ENCODE measurements around the gene CFH.
"Not testable (repeated sequence)": the region's sequence is repeated elsewhere in the genome, so short reads cannot be mapped to it uniquely, and the experiment has no call there.

The CFH gene

DNA sequence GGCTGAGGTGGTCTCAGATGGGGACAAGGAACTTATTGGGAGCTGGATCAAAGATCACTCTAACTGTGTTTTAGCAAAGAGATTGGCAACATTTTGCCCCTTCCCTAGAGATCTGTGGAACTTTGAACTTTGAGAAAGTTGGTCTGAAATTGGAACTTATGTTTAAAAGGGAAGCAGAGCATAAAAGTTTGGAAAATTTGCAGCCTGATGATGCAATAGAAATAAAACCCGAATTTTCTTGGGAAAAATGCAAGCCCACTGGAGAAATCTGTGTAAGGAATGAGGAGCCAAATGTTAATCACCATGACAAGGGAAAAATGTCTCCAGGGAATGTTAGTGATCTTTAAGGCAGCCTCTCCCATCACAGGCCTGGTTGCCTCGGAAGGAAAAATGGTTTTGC is 17.2 kb downstream of the CFH start:
- DNase-seq (ENCODE audit: low spot score) = no peak

DNA sequence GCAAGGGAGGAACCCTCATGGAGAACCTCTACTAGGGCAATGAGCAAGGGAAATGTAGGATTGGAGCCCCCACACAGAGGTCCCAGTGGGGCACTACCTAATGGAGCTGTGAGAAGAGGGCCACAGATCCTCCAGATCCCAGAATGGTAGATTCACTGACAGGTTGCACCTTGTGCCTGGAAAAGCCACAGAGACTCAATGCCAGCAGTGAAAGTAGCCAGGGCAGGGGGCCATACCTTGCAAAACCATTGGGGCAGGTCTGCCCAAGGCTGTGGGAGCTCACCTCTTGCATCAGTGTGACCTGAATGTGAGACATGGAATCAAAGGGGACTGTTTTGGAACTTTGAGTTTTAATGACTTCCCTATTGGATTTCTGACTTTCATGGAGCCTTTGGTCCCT is 17.9 kb downstream of the CFH start:
- no peak for DNase-seq (ENCODE audit: low spot score)

DNA sequence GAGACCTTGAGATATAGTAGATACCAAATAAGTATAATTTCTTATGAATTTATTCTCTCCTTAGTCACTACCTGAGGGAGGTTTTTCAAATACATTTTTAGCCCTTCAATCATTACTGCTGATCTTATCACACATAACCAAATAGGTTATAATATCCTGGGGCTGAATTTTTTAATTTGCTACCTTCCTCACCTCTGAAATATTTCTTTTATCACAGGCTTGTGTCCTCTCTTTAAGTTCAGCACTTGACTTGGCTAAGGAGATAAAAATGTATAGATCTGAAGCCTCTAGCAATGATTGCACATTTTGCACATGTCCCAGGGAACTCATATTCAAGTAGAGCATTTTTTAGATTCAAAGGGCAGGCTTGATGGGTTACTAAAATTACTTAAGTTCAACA is 23.1 kb downstream of the CFH start:
- DNase-seq (ENCODE audit: low spot score) = no peak

DNA sequence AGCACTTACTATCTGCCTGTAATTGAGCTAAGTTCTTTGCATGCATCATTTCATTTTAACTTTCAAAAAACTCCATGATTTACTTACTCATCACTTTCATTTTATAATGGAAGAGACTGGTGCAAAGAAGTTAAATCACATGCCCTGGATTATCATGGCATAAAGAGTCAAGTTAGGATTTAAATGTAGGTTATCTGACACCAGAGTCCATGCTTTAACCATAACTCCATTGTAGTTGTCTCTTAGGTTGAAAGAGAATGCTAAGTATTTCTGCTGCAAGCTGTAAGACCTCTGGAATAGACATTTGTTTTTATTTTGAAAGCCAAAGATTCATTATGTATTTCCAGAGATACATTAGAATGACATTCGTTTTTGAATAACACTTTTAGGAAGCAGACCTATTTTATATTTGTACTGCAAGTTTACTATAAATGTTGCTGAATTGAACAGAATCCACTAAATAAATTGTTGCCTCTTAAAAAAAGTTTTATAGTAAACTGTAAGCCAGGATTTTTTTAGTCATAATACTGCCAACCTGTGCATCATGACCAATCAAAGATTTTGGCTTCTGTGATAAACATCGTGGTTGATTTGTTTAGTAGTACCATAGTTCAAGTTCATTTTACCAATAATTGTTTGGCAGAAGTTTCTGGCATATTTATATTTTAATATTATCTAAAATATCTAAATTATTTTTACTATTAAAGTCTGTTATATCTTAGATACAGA is 26.1 kb downstream of the CFH start:
- no peak for DNase-seq (ENCODE audit: low spot score)

DNA sequence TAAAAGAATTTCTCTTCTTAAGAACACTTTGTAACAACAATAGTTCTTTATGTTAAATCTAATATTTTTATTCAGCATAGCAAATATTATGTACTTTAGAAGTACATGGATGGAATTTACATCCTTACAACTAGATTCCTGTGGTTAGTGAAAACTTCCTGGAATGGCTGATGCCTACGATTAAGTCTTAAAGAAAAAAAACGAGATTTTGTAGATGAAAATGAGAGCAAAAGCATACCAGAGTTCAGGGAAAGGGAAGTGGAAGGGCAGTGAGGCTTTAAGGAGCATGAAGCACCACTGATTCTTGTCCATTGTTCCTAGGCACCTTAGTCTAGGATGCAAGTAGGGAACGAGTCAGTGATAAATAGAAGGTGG is 26.7 kb downstream of the CFH start:
- DNase-seq (ENCODE audit: low spot score) = no peak

DNA sequence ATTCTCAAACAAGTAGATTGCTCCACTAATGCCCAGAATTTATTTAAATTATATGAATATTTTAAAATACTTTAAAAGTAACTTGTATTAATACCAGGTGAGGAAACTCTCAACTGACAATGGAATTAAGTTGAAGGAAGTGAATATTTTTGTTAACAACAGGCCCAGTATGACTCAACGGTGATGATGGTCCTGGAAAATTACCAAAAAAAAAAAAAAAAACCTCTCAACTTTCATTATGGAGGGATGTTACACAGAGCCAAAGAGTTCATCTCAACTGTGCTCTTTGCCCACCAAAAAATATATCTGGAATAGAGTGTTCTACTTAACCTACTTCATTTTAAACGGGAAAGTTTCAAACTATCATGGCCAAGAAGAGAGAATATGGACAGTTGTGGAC is 28.3 kb downstream of the CFH start:
- DNase-seq (ENCODE audit: low spot score) = no peak

DNA sequence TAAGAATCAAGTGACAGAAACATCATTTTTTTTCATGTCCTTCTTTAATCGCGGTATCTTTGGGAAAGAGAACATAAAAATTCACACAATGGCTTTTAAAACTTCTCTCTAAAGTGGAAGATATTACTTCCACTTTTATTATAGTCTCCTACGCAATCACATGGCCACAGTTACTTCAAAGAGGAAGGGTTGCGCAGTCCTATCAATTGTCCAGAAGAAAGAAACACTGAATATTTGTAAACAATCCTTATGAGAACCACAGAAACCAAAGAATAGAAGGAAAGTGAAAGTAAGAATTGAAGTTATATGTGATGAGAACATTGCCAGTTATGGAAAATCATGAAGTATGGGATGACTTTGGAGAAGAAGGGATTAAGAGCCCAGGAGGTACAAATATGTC is 32.6 kb downstream of the CFH start:
- DNase-seq (ENCODE audit: low spot score) = no peak

DNA sequence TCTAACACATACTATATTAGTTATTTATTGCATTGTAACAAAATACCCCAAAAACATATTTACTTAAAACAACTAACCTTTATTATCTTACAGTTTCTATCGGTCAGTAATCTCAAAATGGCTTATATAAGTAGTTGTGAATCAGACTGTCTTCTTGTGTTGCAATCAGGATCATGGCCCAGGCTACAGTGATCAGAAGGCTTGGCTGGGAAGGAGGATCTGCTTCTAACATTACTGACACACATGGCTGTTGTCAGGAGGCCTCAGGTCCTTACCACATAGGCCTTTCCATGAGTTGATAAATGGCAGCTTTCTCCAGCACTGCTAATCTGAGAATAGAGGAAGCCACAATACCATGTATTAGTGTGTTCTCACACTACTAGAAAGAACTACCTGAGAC is 33.7 kb downstream of the CFH start:
- DNase-seq (ENCODE audit: low spot score) = no peak

DNA sequence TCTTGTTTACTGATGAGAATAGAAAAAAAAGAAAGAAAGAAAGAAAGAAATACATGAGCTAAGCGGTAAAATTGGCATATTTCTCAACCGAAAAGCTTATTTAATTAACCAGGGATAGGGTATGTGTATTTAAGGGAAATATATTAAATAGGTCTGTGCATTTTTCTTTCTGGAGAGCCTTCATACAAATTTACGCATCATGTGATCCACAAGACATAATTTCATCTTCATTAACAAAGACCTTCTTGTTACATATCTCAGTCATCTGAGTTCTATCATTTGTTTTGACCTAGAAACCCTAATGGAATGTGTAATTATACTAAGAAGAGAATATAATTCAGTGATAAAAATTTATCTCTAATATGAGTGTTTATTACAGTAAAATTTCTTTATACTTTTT is 37.2 kb downstream of the CFH start:
- no peak for DNase-seq (ENCODE audit: low spot score)

DNA sequence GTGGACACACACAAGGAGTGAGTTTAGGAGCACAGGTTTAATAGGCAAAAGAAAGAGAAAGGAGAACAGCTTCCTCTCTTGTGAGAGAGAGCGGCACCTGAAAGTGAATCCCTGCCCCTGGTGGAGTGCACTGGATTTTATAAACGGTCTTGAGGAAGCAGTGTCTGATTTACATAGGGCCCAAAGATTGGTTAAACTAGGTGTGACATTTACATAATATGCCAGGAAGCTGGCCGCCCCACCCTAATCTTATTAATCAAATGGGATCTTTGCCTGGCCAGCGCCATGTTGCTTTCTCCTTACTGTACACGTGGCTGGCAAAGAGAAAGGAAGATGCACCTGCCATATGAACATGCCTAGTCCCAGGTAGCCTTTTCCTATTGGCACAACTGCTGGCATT is 38.7 kb downstream of the CFH start:
- no peak for DNase-seq (ENCODE audit: low spot score)

DNA sequence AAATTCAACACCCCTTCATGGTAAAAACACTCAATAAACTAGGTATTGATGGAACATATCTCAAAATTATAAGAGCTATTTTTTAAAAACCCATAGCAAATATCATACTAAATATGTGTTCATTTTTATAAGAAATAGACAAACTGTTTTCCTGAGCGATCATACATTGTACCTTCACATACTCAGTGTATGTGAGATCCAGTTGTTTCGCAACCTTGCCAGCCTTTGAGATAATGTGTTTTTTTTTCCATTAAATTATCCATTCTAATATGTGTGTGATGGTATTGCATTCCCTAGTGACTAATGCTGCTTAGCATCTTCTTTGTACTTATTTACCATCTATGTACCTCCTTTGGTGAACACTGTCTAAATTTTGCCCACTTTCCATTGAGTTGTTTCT is 47.1 kb downstream of the CFH start:
- no peak for DNase-seq (ENCODE audit: low spot score)

DNA sequence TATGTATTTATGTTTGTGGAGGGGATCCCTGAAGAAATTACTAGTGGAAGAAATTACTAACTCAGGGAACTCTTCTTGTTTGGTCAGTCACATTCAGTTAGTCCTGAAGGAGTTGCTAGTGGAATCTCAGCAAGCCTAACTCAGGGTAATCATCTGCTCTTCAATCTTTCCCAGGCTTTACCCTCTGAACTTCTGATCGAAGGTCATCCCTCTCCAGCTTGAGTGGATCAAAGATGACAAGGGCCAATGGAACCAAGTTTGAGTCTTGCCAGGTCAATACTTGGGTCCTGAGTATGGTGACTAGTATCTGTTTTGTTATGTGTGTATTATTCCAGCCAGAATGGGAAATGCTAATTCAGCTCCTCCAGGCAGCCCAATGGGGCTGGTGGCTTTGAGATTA is 49.3 kb downstream of the CFH start:
- no peak for DNase-seq (ENCODE audit: low spot score)

DNA sequence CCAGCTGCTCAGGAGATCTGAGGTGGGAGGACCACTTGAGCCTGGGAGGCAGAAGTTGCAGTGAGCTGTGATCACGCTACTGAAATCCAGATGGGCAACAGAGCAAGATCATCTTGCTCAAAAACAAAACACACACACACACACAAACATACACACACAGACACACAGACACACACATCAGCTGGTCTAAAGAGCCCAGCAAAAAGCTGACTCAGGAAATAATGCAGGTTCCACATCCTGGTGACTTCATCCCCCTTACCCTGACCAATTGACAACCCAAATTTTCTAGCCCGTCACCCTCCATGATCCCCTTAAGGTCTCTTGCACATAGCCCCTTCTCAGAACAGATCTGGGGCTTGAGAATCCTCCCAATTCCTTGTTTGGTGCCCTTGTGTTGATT is 58.0 kb downstream of the CFH start:
- not testable (repeated sequence) for DNase-seq (ENCODE audit: low spot score)

DNA sequence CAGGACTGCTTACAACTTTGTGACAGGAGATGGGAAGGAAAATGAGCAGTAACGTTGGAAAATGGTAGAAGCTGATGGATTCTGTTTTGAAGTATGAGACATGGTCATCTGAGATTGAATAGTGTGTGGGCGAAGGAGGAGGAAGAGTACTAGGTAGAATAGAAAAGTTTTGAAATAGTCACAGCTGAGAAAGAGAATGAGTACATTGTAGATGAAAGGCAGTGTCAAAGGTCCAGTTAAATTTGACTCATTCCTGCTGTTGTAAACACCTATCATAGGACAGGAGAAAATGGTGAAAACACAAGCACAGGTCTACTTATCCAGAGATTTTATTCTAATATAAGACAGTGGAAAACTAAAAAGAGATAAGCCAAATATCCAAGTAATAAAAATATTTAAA is 66.0 kb downstream of the CFH start:
- DNase-seq (ENCODE audit: low spot score) = no peak

DNA sequence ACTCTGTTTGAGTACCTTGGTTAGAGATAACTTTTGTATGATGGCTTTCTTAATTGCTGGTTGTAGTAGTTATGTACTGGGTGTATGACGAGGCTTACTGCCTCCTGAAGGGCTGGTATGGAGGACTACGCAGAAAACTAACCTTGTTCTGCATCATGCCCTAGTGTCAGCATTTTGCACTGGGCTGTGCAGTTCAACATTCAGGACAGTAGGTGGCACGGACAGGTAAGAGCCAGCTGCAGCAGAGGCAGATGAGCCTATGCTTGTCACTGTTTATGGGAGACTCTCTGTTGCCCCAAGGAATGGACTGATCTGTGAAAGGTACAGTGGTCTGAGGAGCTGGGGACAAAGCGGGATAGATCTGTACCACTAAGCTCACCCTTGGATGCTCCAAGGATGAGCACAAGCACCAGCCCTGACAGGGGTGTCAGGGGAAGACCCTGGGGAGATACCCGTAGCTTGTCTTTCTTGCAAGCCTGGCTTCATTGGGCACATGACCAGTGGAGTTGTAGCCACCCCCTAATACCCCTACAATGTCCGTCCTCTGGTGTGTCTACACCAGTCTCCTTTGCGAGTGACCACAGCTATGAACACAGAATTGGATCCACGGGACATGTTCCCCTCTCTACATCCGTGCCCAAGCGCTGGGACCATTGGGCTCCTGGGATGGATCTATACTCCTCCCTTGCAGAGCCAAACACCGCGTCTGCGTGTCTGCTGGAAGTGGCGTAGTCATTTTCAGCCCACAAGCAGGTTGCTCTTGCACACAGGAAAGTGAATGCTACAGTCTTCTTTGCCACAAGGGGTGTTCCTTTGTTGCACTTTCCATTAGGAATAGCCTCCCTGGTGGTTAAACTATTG is 71.7 kb downstream of the CFH start:
- no peak for DNase-seq (ENCODE audit: low spot score)

DNA sequence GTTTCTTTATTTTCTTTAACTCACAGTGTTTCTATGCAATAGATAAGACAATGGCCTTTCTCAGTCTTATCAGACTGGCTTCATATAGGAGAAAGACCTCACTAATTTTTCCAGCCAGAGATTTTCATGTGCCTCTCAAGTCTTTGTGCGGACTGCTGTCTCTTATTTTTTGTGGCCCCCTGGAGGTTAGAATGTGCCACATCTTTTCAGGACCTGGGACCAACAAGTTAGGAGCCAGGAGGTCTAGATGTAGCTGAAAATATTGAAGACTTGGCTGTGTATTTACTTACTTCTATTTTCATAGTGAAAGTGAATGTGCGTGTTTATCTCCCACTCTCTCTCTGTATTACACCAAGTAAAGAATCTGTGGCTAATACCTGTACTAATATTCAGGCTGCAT is 80.7 kb downstream of the CFH start:
- DNase-seq (ENCODE audit: low spot score) = no peak

DNA sequence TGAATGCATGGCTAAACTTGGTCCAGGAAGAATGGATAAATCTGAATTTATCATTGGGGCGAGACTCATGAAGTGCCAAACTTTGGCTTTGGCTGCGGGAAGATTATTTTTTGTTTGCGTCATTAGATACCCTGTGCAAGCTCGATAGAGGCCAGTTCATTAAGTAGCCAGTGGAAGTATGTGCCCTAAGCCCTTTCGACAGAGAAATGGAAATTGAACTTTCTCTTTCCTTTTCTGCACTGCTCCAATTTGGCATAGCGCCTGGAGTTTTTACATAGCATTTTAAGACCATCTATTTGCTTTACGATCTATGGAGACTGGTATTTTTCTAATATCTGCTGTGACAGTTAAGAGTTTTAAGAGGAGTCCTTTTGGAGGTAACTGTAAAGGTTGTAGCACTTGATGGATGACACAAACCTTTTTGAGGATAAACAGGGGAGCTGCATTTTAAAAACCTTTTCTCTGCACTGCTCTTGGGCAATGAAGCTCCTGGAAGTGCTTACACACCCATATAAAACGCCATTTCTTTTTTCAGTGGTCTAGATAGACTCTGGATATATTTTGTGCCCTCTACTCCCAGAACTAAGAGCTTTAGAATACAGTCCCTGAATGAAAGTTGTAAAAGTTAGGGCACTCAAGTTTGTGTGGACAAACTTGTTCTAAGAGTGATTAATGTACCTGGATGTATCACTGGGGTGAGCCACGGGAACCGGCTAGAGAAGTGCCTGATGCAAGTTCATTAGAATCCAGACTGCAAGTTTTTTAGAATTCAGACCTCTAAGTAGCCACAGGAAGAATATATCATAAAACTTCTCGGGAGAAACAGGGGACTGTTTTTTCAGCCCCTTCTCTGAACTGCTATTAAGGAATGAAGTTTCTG is 81.5 kb downstream of the CFH start:
- DNase-seq (ENCODE audit: low spot score) = no peak

DNA sequence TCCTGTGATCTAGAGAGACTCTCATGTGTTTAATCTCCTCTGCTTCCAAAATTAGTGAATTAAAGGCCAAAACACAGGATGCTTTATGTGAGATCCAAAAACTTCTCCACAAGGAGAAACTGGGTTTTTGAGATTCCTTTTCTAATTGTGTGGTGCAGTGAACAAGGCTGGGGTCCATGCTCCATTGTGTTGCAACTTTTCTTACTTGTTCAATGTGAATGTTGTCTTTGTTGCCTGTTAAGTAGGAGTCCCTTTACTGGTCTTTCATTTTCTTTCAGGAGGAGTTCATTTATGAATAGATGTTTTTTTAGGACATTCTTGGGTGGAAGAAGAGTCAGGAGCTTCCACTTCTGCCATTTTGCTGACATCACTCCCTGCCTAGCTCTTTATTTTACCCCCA is 82.2 kb downstream of the CFH start:
- DNase-seq (ENCODE audit: low spot score) = no peak

DNA sequence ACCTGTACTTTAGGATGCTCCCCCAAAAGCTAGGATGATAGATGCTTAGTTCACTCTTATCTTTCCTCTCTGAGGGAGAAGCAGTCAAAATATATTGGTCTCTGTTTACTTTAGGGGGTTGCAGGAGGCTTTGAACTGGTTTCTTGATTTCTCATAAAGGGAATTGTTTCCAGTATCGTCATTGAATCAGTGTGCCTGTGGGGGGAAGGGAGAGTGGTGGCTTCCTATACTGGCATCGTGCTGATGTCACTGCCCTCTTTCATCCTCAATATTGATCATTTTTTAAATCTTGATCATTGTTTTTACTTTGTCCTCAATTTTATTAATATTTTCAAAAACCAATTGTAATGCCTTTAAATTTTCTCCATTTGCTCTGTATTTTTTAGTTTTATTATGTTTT is 82.6 kb downstream of the CFH start:
- DNase-seq (ENCODE audit: low spot score) = no peak

DNA sequence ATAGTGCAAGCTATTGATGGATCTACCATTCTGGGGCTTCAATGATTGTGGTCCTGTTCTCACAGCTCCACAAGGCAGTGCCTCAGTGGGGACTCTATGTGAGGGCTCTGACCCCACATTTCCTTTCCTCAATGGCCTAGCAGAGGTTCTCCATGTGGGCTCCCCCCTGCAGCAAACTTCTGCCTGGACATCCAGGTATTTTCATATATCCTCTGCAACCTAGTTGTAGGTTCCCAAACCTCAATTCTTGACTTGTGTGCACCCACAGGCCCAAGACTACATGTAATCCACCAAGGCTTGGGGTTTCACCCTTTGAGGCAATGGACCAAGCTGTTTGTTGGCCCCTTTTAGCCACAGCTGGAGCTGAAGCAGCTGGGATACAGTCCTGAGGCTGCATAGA is 86.9 kb downstream of the CFH start:
- DNase-seq (ENCODE audit: low spot score) = no peak

DNA sequence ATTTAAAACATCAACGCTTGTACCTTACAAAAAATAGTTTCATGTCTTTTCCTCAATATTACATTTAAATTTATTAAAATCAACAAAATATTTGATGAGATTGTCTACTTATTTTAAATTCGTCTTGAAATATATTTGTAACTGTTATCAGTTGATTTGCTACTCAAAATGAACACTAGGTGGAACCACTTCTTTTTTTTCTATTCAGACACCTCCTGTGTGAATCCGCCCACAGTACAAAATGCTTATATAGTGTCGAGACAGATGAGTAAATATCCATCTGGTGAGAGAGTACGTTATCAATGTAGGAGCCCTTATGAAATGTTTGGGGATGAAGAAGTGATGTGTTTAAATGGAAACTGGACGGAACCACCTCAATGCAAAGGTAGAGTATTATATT is 91.4 kb downstream of the CFH start:
- peak; percentile 22 for DNase-seq (ENCODE audit: low spot score)

DNA sequence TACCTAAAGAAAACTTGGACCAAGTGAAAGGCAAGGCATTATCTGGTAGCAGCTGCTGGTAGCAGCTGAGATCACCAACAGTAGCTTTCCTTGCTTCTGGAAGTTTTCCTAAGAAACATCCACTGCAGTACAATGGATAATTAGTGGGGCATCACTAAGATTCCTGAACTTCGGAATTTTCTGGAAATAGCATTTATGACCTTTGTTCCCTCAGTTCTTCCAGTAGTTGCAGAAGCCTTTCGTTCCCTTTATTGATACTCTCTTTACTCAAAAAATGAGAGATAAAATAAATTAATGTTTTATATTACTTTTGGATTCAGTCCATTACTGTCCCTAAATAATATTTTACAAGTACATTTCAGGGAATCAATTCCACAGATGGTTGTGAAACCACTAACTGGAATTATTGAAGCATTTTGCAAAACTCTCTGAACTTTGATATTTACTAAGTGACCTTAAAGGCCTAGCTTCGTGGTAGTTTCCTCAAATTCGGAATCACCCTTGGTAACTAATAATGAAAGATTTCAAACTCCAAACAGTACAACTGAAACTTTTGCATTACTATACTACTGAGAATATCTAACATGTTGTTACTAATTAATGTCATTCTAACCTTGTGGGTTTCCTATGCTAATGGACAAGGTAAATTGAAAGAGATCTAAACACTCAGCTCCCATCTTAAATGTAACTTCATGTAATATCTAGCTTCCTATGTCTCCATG is 113.3 kb downstream of the CFH start:
- DNase-seq (ENCODE audit: low spot score) = not testable (repeated sequence)
